Kidney tubule cell (primary cell): ENCODE results near the gene VDAC1.
A peak's percentile ranks its signal among the peaks of the same experiment; 100 is the strongest.
"Not testable (repeated sequence)": the region's sequence is repeated elsewhere in the genome, so short reads cannot be mapped to it uniquely, and the experiment has no call there.

Experiments used
- DNase-seq: peaks from one replicate; pipeline ENCODE4 v3.0.0-alpha.2; 2018; ENCODE audit warnings: low spot score

VDAC1 gene

GRCh38 chr5:134004626-134005416 lies at the start of gene VDAC1:
VDAC1 (minus strand) TSS chr5:134004975; CDS start chr5:133993012, 11,963 bp downstream.
- peak; percentile 89 for DNase-seq

DNA sequence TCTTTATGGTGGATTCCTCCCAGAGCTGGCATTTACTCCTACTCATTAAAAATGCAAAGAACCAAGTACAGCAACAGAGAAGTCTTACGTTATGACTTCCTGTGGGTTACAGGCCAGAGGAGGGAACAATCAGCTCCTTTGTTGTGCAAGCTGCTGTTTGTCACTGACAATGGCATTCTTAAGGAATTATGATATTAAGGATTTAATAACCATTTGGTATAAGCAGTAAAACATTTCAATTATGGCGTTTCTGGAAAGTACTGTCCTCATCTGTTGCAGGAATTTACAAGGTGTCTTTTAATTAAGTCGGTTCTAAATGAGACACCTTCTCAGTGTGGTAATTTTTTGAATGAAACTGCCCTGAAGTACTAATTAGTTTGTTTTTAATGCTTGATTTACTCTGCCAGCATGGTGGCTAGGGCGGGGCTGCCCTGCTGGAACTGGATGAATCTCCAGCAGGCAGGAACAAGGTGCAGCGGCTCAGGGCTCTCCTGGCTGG lies 49.1 kb upstream of the VDAC1 start:
- peak; percentile 79 for DNase-seq

GRCh38 chr5:134053314-134053839 lies 48.6 kb upstream of the VDAC1 start:
- DNase-seq = no peak

DNA sequence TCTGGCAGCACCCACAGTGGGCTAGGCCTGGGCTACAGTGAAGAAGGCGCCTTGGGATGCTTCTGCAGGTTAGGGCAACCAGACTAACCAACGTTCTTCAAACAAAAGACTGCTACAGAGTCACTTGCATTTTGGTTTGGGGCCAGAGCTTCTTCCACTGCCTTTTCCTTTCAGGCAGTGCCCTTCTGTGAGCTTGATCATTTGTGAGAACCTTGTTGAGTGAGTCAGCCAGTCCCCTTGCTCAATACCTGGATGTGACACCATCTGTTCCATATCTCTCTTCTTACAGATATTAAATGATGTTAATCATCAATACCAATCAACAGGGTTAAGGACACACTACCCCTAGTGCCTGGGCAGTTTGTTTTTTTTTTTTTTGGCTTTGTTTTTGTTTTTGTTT lies 46.5 kb upstream of the VDAC1 start:
- DNase-seq = no peak

DNA sequence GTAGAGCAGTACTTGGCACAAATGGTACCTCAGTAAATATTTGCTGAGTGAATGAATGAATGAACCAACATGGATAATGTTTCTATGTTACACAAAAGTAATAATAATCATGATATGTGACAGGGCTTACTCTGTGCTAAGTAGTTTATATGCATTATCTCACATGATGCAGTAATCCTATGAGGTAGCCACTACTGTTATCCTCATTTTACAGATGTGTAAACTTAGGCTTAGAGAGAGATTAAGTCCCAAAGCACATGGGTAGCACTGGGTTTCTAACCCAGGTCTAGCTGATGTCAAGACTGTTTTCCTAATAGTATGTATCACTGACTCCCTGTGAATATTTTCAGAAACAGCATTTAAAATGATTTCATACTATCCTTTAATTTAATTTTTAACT lies 44.1 kb upstream of the VDAC1 start:
- no peak for DNase-seq

DNA sequence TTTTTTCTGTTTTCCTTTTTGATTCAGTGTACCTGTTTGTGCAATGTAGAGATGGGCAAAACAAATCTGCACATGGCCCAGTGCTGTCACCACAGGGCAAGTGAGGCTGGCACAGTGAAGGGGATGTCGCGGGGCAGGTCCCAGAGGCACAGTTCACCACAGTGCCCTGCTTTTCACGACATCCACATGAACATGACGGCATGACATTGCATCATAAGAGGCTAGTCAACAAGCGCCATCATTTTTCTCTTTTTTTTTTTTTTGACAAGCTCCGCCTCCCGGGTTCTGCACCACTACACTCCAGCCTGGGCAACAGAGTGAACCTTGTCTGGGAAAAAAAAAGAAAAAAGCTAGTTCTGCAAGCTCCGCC lies 42.9 kb upstream of the VDAC1 start:
- DNase-seq = no peak

DNA sequence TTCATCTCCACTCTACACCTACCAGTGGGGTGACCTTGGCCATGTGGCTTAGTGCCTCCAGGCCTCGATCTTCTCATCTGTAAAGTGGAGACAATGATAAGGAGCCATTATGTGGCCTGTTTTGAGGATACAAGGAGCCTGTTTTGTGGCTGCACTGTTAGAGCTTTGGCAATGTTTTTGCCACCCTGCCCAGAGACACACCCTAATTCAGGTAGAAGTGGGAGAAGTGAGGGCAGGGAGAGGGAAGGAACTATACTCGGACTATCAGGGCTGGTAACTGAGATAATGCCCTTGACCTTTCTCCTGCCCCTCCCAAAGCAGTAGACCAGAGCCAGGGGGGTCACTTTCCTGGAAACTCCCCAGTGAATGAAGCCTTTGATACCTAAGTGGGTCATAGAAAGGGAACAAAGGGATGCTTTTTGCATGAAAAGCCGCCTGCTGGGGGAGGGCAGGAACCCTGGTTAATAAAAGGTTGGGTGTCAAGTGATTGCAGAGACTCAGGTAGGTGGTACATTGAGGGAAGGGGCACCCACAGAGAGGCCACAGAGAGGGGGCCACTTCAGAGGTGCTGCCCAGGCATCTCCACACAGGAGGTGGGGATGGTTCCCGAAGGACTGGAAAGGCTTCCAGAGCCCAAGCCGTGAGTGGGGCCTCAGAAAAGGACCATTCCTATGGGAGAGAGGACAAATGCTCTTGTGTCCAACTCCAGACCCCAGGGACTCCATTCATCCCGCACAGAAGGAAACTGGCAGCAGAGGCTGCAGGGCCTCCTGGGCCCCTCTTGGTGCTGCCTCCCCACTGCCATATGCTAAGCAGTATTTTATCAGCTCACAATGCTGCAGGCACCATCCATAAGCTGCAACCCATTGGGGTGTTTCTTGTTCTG lies 42.3 kb upstream of the VDAC1 start:
- DNase-seq = no peak

DNA sequence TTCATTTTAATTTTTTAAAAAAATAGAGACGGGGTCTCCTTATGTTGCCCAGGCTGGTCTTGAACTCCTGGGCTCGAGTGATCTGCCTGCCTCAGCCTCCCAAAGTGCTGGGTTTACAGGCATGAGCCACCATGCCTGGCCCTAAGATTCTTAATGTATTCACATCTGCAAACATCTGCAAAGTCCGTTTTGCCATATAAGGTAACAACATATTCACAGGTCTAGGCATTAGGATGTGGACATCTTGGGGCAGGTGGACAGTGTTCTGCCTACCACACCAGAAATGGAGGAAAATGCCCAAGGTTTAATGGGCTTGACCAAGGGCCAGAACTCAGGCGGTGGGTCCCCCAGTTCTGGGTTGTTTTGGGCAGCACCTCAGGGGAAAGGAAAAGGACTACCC lies 41.6 kb upstream of the VDAC1 start:
- no peak for DNase-seq

DNA sequence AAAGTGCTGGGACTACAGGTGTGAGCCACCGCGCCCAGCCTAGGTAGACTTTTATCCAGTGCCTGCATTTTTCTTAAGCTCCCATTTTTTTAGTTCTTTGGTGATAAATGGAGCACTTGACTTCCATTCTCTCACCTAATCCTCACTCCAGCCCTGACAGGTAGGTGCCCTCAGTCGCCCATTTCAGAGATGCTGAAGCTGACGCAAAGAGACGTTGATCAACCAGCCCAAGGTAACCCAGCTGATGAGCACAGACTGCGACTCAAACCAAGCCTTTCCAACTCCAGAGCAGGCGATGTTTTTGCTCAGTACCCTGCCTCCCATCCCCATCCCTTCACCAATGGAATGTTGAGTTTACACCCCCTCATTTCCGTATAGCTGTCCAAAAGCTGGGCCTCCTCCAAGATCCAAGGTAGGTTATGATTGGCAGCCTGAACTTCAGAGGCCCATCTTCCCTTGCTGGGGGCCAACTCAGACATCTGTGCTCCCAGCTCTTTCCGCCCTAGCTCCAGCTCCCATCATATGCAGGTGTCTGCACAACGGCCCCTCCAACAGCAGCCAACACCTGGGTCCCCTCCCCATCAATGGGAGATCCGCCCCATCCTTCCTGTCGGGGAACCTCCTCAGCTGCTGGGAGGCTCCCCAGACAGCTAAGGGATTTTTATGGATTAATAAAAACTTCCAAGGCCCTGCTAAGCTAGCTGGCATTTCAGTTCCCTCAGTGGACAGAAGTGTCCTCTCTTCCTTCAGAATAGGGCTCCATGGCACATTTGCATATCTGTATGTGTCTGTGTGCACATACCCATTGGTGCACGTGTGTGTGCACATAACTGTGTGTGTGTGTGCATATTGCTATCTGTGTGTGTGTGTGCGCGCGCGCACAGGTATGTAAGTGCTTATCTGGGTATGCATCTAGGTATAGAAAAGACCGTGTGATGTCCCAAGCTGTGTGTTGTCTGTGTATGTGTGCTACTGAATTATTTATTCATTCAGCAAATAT lies 39.3 kb upstream of the VDAC1 start:
- DNase-seq = no peak

DNA sequence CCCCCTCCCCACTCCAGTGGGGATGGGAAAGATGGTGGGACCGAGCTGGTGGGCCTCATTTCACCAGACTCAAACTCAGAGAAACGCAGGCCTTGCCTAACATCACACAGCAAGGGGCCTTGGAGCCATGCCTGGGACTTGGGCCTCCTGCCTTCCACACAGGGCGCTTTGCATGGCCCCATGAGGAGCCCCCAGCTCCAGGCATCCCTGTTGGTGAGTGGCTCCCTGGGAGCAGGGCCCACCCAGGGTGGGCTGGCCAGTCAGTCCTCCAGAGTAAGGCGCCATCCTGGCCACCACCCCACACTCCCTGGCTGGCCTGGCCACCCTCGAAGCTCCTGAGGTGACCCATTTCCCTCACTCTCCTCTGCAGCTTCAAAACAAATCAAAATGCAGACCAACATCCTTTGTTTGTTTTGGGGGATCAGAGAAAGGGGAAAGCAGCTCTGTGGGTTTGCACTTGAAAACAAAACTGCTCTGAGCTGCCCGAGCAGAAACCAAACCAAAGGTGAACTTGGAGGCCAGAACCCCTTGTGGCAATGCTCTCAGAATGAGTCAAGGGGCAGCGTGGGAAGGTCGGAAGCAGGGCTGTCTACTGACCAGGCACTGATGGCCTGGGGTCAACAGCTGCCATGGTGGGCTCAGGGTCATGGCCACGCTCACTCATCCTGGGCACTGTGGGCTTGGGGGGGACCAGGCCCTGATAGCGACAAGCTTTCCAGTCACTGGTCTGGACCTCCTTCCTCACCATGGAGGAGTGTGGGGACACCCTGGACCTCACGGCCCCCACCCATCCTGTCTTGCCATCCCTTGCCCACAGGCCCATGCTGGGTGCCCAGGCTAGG lies 37.0 kb upstream of the VDAC1 start:
- no peak for DNase-seq

DNA sequence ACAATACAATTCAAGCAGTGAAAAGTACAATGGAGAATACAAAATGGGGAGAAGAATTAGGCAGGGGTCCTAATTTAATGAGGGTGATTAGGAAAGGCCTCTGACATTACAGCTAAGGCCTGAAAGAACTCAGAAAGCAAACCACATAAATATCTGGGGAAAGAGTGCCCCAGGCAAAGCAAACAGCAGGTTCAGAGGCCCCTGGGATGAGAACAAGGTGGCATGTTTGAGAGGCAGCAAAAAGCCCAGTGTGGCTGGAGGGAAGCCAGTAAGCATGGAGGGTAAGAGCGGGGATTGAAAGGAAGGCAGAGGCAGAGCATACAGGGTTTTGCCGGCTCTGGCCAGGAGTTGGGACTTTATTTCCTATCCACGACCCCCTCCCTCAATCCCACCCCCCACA lies 33.4 kb upstream of the VDAC1 start:
- no peak for DNase-seq

GRCh38 chr5:134037160-134037559 lies 32.4 kb upstream of the VDAC1 start:
- no peak for DNase-seq

GRCh38 chr5:134034326-134034725 lies 29.6 kb upstream of the VDAC1 start:
- DNase-seq = no peak

GRCh38 chr5:134030303-134030964 lies 25.7 kb upstream of the VDAC1 start:
- DNase-seq = not testable (repeated sequence)

DNA sequence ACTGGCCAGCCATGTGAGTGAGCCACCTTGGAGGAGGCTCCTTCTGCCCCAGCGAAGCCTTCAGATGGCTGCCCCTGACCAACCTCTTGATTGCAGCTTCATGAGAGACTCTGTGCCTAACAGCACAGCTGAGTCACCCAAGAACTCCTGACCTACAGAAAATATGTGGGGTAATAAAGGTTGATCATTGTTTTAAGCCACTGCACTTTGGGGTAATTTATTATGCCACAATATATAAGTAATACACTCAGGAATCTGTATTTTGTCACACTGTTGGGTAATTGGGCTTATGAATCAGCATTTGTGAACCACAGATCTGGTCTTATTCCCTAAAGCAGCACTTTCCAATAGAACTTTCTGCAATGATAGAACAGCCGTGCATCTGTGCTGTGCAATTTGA lies 24.4 kb upstream of the VDAC1 start:
- peak; percentile 98 for DNase-seq

- DNase-seq = peak; percentile 59
Observed at GRCh38 chr5:134028496-134028895, 23.7 kb upstream of the VDAC1 start.

DNA sequence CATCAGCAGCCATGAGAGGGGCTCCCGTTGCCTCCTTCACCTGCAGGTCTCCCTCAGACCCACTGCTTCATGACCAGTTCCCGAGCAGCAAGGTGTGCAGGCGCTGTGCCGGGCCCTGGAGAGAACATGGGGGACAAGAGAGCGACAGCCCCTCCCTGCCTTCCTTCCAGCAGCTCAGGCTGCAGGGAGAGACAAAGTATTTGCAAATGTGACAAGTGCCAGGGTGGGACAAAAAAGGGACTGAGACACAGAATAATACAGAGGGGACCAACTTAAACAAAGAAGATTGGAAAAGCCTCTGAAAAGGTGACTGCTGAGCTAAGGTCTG lies 22.5 kb upstream of the VDAC1 start:
- DNase-seq = no peak

DNA sequence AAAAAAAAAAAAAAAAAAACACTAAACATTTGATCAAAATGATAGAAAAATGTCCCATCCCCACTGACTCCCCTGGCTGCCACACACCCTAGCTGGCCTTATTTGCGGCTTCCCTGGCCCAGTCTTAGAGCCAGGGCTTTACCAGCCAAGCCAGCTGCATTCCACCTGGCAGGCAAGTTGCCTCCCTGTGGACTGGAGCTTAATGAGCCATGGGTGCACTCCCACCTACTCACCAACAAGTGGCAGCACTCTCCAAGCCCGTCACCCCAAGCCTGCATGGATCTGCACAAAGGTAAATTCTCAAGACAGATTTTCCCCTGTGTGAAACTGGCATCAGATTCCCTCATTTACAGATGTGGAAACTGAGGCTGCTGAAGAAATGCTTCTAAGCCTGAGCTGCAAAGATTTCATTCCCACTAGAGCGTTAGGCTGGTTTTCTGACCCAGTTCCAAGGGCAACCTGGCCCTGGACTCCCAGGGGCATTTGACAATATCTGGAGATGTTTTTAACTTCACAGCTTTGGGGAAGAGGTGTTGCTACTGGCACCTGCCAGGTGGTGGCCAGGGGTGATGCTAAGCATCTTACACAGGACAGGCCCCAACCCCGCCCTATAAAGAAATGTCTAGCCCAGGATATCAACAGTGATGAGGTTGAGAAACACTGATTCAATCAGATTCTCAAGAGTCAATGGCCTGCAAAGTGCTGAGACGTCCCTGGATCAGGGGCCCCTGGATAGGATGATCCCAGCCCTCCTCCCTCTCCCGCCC lies 21.9 kb upstream of the VDAC1 start:
- DNase-seq = peak; percentile 89

DNA sequence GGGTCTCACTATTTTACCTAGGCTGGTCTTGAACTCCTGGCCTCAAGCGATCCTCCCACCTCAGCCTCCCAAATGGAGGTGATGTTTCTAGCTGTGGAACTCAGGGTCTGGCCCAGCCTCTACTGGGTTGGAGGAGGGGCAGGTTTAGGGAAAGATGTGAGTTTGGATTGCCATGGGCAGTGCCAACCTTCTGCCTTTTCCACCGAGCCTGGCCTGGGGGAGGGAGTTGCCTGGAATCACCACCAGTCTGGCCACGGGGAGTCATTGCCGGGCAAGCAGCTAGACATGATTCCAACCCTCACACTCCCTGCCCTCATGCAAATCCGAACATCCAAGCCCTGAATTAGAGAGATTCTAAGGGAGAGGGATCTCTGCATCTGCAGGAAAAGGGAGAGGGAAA lies 21.0 kb upstream of the VDAC1 start:
- no peak for DNase-seq
